Subcutaneous abdominal adipose tissue (tissue), 5 donors: ENCODE data around the gene TRIM14.
"Not testable (repeated sequence)": the region's sequence is repeated elsewhere in the genome, so short reads cannot be mapped to it uniquely, and the experiment has no call there.

Experiments
- H3K27ac ChIP-seq: one replicate; pipeline ENCODE4 v1.7.0; 2013; ENCODE audit warnings: low read depth, mild to moderate bottlenecking, inconsistent platforms, low read length, moderate library complexity
- H3K27me3 ChIP-seq, 5 donors: one replicate each; pipeline ENCODE4 v1.7.0; 2013; ENCODE audit warnings: low read length in 5 of 5, inconsistent platforms in 1 of 5; ENCODE audit not compliant: control insufficient read depth in 5 of 5, insufficient read depth in 4 of 5
- H3K36me3 ChIP-seq, 5 donors: one replicate each; pipeline ENCODE4 v1.7.0; 2013; ENCODE audit warnings: low read length in 5 of 5; ENCODE audit not compliant: control insufficient read depth in 5 of 5, insufficient read depth in 5 of 5
- H3K4me1 ChIP-seq, 5 donors: one replicate each; pipeline ENCODE4 v1.7.0; 2013; ENCODE audit warnings: low read length in 5 of 5, mild to moderate bottlenecking in 3 of 5, moderate library complexity in 1 of 5; ENCODE audit not compliant: control insufficient read depth in 5 of 5, insufficient read depth in 5 of 5
- H3K4me3 ChIP-seq, 5 donors: one replicate each; pipeline ENCODE4 v1.7.0; 2013; ENCODE audit warnings: low read length in 5 of 5, low read depth in 1 of 5
- H3K9ac ChIP-seq, 5 donors: one replicate each; pipeline ENCODE4 v1.7.0; 2013; ENCODE audit warnings: low read length in 5 of 5, mild to moderate bottlenecking in 4 of 5, moderate library complexity in 3 of 5
- H3K9me3 ChIP-seq, 5 donors: one replicate each; pipeline ENCODE4 v1.7.0; 2013; ENCODE audit warnings: low read length in 5 of 5; ENCODE audit not compliant: control insufficient read depth in 5 of 5
- donor health status: healthy.
- donor health status: healthy.
- donor health status: healthy.
- donor health status: healthy.
- donor health status: healthy.

The TRIM14 gene

DNA sequence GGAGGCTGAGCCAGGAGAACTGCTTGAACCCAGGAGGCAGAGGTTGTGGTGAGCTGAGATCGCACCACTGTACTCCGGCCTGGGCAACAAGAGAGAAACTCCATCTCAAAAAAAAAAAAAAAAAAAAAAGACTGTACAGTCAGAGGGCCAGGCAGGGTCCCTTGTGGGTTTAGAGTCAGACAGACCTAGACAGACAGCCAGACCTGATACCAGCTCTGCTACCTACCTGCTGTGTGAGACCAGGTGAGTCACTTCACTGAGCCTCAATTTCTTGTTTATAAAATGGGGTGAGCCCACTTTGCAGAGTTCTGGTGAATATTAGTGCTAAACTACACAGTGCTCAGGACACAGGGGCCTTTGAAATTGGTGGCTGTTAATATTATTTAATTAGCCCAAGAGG is 19.7 kb downstream of the TRIM14 start:
- Histone ChIP-seq H3K4me1 (peaks cover 0 to 20% (median 0%) of the 10 kb centered on the region in 5 donors), H3K4me3 (no peak overlapping the region), H3K36me3 (peaks cover 0 to 15% (median 2%) of the 10 kb centered on the region in 5 donors), H3K9ac (no peak overlapping the region), H3K27ac (no peak overlapping the region), H3K9me3 (no peaks in the 10 kb centered on the region), H3K27me3 (peaks cover 0 to 10% (median 0%) of the 10 kb centered on the region in 5 donors)

DNA sequence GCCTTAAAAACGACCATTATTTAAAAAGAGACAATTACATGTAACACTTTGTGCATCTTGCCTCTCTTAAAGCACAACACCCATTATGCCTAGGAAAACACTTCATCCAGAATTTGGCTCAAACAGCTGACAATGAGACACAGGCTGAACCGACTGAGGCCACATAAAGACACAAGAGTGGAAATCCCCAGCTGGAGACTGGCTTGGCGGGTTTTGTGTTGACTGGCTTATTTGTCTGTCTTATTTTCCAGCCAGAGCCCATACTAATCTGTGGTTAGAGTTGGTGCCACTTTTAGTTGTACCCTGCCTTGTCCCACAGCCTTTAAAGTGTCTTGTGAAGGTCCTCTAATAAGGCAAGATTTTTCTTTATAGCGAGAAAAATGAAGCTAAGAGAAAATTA is 21.2 kb downstream of the TRIM14 start:
- no peak overlapping the region for H3K9ac ChIP-seq
- peaks cover 0 to 21% (median 0%) of the 10 kb centered on the region in 5 donors for H3K4me1 ChIP-seq
- H3K27me3 ChIP-seq, result peaks cover 2 to 17% (median 9%) of the 10 kb centered on the region in 5 donors
- H3K9me3 ChIP-seq, result no peaks in the 10 kb centered on the region
- peaks cover 0 to 15% (median 2%) of the 10 kb centered on the region in 5 donors for H3K36me3 ChIP-seq
- no peak overlapping the region for H3K27ac ChIP-seq
- H3K4me3 ChIP-seq, result no peak overlapping the region

DNA sequence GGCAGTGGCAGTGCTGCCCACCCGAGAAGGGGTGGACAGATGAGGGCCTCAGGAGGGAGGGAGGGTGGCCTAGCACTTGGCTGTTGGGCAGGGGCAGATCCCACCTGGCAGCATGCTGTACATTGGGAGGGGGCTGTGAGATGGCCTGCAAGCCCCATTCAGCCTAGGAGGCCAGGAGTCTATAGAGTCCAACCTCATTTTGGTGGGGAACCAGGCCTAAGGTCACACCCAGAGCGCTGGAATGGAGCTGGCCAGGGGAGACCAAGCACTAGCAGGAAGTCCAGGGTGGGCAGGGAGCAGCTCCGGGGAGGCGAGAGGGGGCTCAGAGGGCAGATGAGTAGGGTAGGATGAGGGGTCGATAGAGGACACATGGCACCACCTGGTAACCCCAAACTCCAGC is 22.9 kb downstream of the TRIM14 start:
- peaks cover 3 to 18% (median 12%) of the 10 kb centered on the region in 5 donors for H3K27me3 ChIP-seq
- no peaks in the 10 kb centered on the region for H3K9me3 ChIP-seq
- no peak overlapping the region for H3K27ac ChIP-seq
- peaks cover 0 to 15% (median 2%) of the 10 kb centered on the region in 5 donors for H3K36me3 ChIP-seq
- H3K4me3 ChIP-seq, result no peak overlapping the region
- no peak overlapping the region for H3K9ac ChIP-seq
- peaks cover 0 to 18% (median 0%) of the 10 kb centered on the region in 5 donors for H3K4me1 ChIP-seq

DNA sequence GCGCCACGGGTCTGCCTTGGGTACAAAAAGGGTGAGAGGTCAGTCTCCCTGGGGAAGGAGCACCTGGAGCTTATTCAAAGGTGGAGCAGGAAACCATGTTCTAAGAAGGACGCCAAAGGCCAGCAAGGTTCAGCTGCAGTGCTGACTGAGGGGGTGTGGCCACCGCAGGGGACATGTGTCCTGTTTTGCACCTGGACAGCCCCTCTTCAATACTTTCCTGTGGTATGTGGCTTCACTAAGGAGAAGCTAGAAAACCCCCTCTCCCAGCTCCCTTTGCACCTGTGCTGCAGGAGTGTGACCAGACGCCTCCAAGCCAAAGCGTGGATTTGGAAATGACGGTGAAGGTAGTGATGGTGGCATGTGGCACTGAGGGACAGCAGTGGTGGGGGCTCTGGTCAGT is 23.6 kb downstream of the TRIM14 start:
- Histone ChIP-seq H3K4me3 (no peak overlapping the region), H3K27me3 (peaks cover 3 to 18% (median 12%) of the 10 kb centered on the region in 5 donors), H3K4me1 (peaks cover 0 to 18% (median 0%) of the 10 kb centered on the region in 5 donors), H3K9ac (no peak overlapping the region), H3K27ac (no peak overlapping the region), H3K36me3 (peaks cover 0 to 15% (median 2%) of the 10 kb centered on the region in 5 donors), H3K9me3 (no peaks in the 10 kb centered on the region)

DNA sequence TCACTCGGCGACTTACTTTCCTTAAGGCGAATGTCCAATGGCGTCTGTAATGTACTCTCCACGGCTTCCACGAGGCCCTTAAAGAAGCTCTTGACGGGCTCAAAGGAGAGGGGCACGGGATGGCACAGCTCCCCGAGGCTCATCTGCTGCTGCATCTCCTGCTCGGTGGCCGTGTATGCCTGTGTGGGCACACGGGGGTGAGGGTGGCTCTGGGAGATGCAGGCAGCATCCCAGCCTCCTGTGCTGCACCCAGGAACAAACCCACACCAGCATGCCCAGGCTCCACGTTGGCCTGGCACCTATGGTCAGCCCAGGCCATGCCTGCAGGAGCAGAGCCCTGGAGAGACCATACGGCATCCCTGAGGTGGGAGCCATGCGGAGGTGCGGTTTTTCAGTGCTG is 24.2 kb downstream of the TRIM14 start:
- Histone ChIP-seq H3K4me1 (peaks cover 0 to 18% (median 0%) of the 10 kb centered on the region in 5 donors), H3K4me3 (no peak overlapping the region), H3K27ac (no peak overlapping the region), H3K27me3 (peaks cover 3 to 20% (median 12%) of the 10 kb centered on the region in 5 donors), H3K36me3 (peaks cover 0 to 15% (median 2%) of the 10 kb centered on the region in 5 donors), H3K9me3 (no peaks in the 10 kb centered on the region), H3K9ac (no peak overlapping the region)

DNA sequence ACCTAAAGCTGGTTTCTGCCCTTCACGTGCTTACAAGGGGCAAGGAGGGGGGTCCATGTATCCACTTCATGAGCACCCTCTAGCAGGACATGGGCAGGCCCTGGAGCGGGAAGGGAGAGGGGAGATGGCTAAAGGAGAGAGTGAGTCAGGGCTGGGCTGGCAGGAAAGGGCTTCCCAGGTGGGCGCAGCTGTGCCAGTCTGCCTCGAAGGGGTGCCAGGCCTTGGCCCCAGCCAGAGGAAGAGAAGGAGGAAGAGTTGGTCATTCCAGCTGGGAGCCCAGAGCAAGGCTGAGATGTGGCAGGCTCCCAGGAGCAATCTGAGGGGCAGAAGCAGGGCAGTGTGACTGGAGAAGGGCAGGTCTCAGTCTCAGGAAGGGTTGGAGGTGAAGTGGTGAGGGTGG is 24.7 kb downstream of the TRIM14 start:
- Histone ChIP-seq H3K4me3 (no peak overlapping the region), H3K9ac (no peak overlapping the region), H3K27me3 (peaks cover 3 to 18% (median 12%) of the 10 kb centered on the region in 5 donors), H3K36me3 (peaks cover 0 to 15% (median 2%) of the 10 kb centered on the region in 5 donors), H3K27ac (no peak overlapping the region), H3K9me3 (no peaks in the 10 kb centered on the region), H3K4me1 (peaks cover 0 to 16% (median 0%) of the 10 kb centered on the region in 5 donors)

DNA sequence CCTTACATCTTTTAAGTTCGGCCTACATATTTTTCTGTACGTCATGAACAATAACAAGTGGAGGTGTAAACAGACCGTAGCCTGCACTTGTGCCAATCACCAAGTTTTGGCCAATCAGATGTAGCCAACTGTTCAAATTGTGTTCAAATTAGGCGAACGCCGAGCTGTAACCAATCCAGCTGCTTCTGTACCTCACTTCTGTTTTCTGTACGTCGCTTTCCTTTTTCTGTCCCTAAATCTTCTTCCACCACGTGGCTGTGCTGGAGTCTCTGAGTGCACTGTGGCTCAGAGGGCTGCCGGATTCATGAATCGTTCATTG is 26.4 kb downstream of the TRIM14 start:
- Histone ChIP-seq H3K4me3 (no peak overlapping the region), H3K36me3 (peaks cover 0 to 10% (median 2%) of the 10 kb centered on the region in 5 donors), H3K27me3 (peaks cover 3 to 18% (median 12%) of the 10 kb centered on the region in 5 donors), H3K4me1 (peaks cover 0 to 20% (median 5%) of the 10 kb centered on the region in 5 donors), H3K9me3 (no peaks in the 10 kb centered on the region), H3K9ac (no peak overlapping the region), H3K27ac (no peak overlapping the region)

DNA sequence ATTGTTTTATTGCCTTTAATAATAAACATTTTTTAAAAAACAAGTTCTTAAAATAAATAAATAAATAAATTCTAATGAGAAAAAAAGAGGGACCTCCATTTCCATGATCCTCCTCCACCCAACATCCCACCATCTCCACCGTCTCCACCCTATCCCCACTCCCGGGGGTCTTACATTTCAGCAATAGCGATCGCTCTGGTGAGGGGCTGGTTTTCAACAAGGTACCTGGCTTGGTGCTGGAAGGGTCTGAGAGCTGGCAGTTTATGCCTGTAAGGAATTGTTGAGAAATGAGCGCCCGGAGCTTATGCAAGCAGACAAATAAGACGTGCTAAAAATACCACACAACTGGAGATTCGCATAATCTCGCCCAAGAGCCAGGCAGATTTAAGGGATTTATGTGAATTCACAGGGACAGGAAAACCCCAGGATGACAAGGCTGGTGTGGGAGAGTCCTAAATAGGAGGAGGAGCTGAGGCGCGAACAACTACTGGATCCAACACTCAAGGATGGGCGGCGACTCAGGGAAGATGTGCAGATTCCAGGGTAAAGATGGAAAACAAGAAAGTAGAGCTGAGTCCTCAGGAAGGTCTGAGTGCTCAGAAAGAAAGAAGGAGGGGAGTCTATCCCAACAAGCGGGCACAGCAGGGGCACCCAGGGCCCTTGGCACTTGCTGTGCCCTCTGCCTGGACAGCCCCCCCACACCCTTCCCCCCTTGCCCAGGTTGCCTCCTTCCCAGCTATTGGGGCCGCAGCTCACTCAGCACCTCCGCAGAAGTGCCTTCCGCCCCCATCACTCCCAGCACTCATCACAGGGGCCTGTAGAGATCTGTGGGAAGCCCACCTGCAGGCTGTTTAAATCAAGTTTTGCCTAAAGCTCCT is 27.0 kb downstream of the TRIM14 start:
- Histone ChIP-seq H3K9me3 (no peaks in the 10 kb centered on the region), H3K9ac (no peak overlapping the region), H3K4me3 (no peak overlapping the region), H3K27me3 (peaks cover 3 to 18% (median 12%) of the 10 kb centered on the region in 5 donors), H3K4me1 (peaks cover 0 to 20% (median 10%) of the 10 kb centered on the region in 5 donors), H3K36me3 (peaks cover 0 to 10% (median 2%) of the 10 kb centered on the region in 5 donors), H3K27ac (no peak overlapping the region)

DNA sequence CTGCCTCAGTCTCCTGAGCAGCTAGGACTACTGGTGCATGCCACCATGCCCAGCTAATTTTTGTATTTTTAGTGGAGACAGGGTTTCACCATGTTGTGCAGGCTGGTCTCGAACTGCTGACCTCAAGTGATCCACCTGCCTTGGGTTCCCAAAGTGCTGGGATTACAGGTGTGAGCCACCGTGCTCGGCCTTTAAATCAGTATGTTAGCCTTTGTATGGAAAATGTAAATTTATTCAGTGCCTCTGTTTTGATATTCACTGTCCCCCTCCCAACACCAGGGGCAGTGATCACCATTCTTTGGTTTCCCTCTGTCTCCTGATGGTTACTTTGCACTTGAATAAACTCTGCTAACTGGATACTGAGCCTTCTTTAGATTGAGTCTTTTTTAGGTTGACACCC is 28.3 kb downstream of the TRIM14 start:
- not testable (repeated sequence) for H3K9ac ChIP-seq, H3K27ac ChIP-seq, H3K4me3 ChIP-seq, H3K36me3 ChIP-seq, H3K9me3 ChIP-seq
- Histone ChIP-seq H3K4me1 (peaks cover 0 to 18% (median 10%) of the 10 kb centered on the region in 5 donors), H3K27me3 (peaks cover 3 to 18% (median 12%) of the 10 kb centered on the region in 5 donors)
